IPS-18c (cell line): ENCODE results near the gene SAMD1.
A peak's percentile ranks its signal among the peaks of the same experiment; 100 is the strongest.

ENCODE experiments used
- H3K4me3 ChIP-seq: 2 replicates; pipeline ENCODE4 v1.7.0; 2013; ENCODE audit warnings: low read depth, mild to moderate bottlenecking, low read length, moderate library complexity; ENCODE audit not compliant: insufficient read depth
- H3K9me3 ChIP-seq: one replicate; pipeline ENCODE4 v1.6.1; 2013; ENCODE audit warnings: mild to moderate bottlenecking, low read length, moderate library complexity; ENCODE audit not compliant: control insufficient read depth, insufficient read depth

SAMD1 gene

GRCh38 chr19:14116525-14116917 is 26.0 kb upstream of the SAMD1 start:
- Histone ChIP-seq H3K4me3 (peak overlapping the region; percentile 57), H3K9me3 (no peaks in the 10 kb centered on the region)

- Histone ChIP-seq H3K4me3 (no peak overlapping the region), H3K9me3 (no peaks in the 10 kb centered on the region)
These were observed 25.2 kb upstream of the SAMD1 start for GRCh38 chr19:14115756-14116155.

DNA sequence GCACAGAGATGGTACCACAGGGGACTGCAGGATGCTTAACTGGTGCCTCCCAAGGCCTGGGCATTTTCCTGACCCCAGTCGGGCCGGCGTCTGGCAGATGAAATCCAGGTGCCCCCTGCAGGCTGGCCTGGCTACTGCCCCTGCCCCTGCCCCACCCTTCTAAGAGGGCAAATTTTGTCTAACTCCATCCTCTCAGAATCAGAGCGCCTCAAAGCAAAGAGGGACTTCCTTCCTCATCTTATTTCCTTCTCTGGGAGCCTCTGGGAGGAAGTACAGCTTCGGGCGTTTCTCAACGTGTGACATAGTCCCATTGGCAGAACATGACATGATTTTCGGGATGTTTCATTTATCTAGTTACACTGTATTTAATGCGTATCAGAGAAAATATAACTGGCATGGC is 24.3 kb upstream of the SAMD1 start:
- Histone ChIP-seq H3K4me3 (no peak overlapping the region), H3K9me3 (no peaks in the 10 kb centered on the region)

DNA sequence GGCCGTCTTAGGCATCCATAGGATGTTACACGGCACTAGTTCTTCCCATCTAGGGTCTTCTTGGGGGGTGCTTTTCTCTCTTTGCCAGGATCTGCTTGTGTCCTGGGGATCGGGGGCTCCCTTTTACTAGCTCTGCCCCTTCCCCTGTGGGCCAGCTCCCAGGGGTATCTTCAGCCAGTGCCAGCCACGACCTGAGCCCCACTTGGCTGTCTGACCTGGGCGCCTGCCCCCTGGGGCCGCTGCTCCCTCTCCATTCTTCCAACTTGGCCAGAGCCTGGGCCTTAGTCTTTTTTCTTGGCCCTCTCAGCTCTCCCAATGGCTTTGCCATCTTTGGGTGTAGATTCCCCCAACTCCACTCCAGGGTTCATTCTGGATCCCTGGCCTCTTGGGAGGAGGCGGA is 23.9 kb upstream of the SAMD1 start:
- H3K4me3 ChIP-seq: no peak overlapping the region
- no peaks in the 10 kb centered on the region for H3K9me3 ChIP-seq

DNA sequence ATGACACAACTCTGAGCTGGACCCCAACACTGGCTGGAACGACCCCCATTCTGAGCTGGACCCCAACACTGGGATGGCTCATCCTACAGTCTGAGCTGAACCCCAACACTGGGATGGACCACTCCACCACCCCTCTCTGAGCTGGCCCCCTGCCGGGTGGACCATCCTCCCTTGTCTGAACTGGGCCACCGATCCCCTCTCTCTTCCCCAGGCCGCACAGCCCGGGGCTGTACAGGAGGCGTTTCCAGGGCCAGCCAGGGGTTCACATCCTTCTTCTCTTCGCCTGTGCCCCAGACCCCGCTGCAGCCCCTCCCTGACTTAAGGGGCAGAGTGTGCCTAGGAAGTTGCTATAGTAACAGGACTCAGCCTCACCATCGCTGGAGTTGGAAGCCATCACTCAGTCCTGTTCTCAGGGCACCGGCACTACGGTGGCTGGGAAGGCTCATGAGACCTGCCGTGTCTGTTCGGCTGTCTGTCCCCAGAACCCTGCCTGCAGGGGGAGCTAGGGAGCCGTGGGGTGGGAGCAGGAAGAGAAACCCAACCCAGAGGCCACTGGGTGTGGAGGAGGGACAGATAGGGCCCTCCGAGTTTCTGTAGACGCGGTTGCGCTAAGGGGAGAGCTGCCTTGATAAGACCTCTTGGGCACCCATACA is 23.3 kb upstream of the SAMD1 start:
- no peak overlapping the region for H3K4me3 ChIP-seq
- H3K9me3 ChIP-seq: no peaks in the 10 kb centered on the region

DNA sequence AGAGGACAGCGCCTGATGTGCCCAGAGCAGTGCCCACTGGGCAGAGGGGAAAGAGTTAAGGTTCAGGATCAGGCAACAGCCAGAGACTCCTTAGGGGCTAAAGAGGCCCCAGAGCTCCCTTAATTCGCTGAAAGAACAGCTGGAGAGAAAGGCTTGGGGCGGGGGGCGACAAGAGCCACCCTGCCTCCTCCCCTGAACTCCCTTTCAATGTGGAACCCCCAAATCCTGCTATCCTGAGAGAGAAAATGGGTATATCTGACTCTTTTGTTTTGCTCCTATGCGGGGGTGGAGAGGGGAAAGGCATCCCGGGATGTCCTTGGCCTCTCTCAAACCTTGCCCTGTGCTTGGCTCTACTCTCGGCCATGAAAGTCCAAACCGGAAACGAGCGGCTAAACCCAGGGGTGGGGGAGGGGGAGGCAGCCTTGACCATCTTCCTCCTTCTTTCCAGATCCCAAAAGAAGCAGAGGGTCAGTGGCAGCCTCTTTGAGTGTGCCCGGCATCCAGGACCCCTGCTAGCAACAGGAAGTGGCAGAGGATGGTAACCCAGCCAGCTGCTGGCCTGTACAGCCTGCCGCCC is 22.3 kb upstream of the SAMD1 start:
- Histone ChIP-seq H3K9me3 (no peaks in the 10 kb centered on the region), H3K4me3 (0 out of 2 replicates have a peak overlapping the region, but pooled peaks have one; percentile 9)

DNA sequence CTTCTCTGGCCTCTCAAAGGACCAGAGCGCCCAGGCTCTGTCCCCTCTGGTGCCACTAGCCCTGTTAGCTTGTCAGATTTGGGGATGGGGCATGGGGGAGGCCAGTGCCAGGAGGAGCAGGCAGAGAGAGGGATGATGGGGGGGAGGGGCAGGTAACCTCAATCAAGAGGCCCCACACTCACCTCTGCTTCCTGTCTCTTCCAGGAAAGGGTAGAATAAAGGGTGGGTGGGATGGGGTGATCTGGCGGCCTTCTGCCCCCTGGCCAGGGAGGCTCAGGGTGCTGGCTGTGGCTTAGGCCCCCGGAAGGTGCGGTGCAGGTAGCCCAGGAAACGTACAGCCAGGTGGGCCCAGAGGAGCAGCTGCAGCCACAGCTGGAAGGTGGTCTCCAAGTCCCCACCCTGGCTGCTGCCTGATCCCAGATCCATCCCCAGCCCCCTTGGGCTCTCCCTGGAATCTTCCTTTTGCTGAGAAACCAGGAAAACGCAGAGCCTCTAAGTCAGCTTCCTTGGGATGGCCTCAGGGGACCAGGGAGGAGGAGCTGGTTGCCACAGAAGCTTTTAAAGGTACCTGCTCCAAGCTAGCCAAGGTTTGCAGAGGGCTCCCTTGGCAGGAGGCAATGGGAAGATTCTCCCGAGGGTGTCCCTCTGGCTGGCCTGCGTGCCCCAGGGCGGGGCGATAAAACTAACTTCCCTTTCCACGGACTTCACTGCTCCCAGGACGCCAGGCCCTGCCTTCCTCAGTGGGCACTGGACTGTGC is 21.7 kb upstream of the SAMD1 start:
- Histone ChIP-seq H3K4me3 (no peak overlapping the region), H3K9me3 (no peaks in the 10 kb centered on the region)

DNA sequence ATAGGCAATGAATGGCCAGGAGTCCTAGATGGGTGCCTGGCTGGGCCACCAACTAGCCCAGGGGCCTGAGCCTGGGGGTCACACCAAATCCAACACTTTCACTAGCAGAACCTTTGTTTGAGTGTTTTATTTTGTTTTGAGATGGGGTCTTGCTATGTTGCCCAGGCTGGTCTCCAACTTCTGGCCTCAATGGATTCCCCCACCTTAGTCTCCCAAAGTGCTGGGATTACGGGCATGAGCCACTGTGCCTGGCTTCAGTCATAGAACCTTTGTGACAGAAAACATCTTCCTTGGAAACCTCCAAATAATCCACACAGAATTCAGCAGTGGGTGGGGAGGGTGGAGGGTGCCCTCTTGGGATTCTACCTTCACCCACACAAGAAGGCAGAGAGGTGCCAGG is 20.9 kb upstream of the SAMD1 start:
- Histone ChIP-seq H3K4me3 (no peak overlapping the region), H3K9me3 (no peaks in the 10 kb centered on the region)

DNA sequence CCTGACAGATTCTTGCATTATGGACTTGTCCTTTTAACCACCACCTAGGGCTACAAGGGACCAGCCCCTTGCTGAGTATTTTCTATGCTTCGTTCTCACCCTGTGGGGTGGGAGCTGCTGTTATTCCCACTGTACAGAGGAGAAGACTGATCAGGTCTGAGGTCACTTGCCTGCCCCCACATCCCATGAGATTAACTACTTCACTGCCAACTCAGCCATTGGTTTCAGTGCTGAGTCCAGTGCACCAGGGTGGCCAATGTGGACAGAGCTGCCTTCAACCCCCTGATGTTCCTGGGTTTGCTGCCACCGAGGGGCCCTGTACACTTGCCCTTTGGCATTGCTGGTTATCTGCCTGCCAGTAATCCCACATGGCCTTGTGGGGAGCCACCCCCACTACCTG is 20.1 kb upstream of the SAMD1 start:
- Histone ChIP-seq H3K4me3 (no peak overlapping the region), H3K9me3 (no peaks in the 10 kb centered on the region)

- Histone ChIP-seq H3K9me3 (no peaks in the 10 kb centered on the region), H3K4me3 (no peak overlapping the region)
These were observed 17.3 kb upstream of the SAMD1 start for GRCh38 chr19:14107581-14108461.

DNA sequence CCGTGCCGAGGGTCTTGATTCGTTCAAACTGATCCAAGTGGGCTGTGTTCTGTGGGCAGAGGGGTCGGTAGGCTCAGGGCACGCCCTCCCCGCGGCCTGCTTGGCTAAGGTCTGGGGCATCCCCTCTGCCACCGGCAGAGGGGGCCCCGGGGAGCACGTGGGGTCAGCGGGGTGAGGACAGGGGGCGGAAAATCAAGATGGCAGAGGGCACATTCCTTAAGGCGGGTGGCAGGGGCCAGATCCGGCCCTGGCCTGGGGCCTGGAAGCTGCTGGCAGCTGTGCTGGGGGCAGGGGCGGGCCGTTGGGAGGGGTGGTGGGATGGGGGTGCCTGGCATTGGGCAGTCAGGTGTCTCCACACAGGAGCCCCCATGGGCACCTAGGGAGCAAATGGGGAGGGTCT is 16.3 kb upstream of the SAMD1 start:
- Histone ChIP-seq H3K9me3 (no peaks in the 10 kb centered on the region), H3K4me3 (no peak overlapping the region)

- Histone ChIP-seq H3K4me3 (no peak overlapping the region), H3K9me3 (no peaks in the 10 kb centered on the region)
These were observed 15.1 kb upstream of the SAMD1 start for GRCh38 chr19:14105680-14106079.

DNA sequence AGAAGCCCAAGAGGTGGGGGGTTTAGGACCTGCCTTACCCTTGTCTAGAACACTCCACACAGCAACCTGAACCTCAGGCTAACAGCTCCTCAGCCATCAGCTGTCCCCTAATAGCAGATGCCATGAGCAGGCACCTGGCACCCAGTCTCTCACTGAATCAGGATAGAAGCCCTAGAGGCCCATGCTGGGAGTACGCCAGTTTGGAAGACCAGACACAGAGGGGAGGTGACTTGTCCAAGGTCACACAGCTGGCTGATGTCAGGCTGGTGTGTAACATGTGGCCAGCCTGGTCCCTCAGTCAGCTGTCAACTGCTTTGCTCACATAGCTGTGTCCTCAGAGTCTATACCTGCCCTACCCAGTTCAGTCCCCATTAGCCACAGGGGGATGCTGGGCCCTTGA is 12.8 kb upstream of the SAMD1 start:
- H3K4me3 ChIP-seq: no peak overlapping the region
- no peaks in the 10 kb centered on the region for H3K9me3 ChIP-seq

GRCh38 chr19:14102756-14103155 is 12.2 kb upstream of the SAMD1 start:
- H3K4me3 ChIP-seq: no peak overlapping the region
- H3K9me3 ChIP-seq: no peaks in the 10 kb centered on the region

GRCh38 chr19:14102102-14102696 is 11.6 kb upstream of the SAMD1 start:
- H3K4me3 ChIP-seq: no peak overlapping the region

GRCh38 chr19:14101003-14101545 is 10.5 kb upstream of the SAMD1 start:
- no peak overlapping the region for H3K4me3 ChIP-seq

More at GRCh38 chr19:14102102-14102696, 11.6 kb upstream of the SAMD1 start:
- no peaks in the 10 kb centered on the region for H3K9me3 ChIP-seq

More at GRCh38 chr19:14101003-14101545, 10.5 kb upstream of the SAMD1 start:
- H3K9me3 ChIP-seq: no peaks in the 10 kb centered on the region
